Glutamatergic neuron (in vitro differentiated cells): ENCODE results near the gene ARHGAP28. TPM values are rescaled to one million over a fixed set of nuclear protein-coding genes. Genes with fewer than 3 reads are reported as not detected.

Experiments
- DNase-seq: peaks from one replicate; pipeline ENCODE4 v3.0.0; 2022
- H3K27ac Mint-ChIP-seq: one replicate; pipeline ENCODE4 v1.8.0; 2020; ENCODE audit warnings: mild to moderate bottlenecking, mixed read lengths, inconsistent platforms; ENCODE audit not compliant: unreplicated experiment
- H3K27me3 Mint-ChIP-seq: one replicate; pipeline ENCODE4 v1.8.0; 2020; ENCODE audit warnings: mild to moderate bottlenecking, moderate library complexity, mixed read lengths, inconsistent platforms; ENCODE audit not compliant: unreplicated experiment
- H3K36me3 Mint-ChIP-seq: one replicate; pipeline ENCODE4 v1.8.0; 2020; ENCODE audit warnings: mild to moderate bottlenecking, mixed read lengths, inconsistent platforms; ENCODE audit not compliant: unreplicated experiment
- H3K4me1 Mint-ChIP-seq: one replicate; pipeline ENCODE4 v1.8.0; 2020; ENCODE audit warnings: mild to moderate bottlenecking, low read depth, mixed read lengths, inconsistent platforms; ENCODE audit not compliant: unreplicated experiment
- H3K4me3 Mint-ChIP-seq: one replicate; pipeline ENCODE4 v1.8.0; 2020; ENCODE audit warnings: mild to moderate bottlenecking, mixed read lengths, inconsistent platforms; ENCODE audit not compliant: unreplicated experiment
- H3K9me3 Mint-ChIP-seq: one replicate; pipeline ENCODE4 v1.8.0; 2020; ENCODE audit warnings: mild to moderate bottlenecking, moderate library complexity, mixed read lengths, inconsistent platforms; ENCODE audit not compliant: unreplicated experiment
- total RNA-seq: library from RNA; stranded (reverse); fragmentation: NEBNext Ultra II Directional; extraction: Animal tissue kit (Norgen Biotek cat#: 25700); gene quantifications from one replicate; pipeline ENCODE4 v1.2.1, GENCODE V29; 2021; ENCODE audit not compliant: unreplicated experiment
- TF ChIP-seq, protein P1 (sequence below): fragments of 200-600 bp; sonication (generic); IDR thresholded peaks from one replicate; pipeline ENCODE4 v1.5.0; 2021; ENCODE audit not compliant: partially characterized antibody, unreplicated experiment

ARHGAP28 gene
- total RNA-seq, 1 donor from 2014 or later = 36.8 TPM

- DNase-seq = no peak
- Mint-ChIP-seq H3K27ac (no peak overlapping the region), H3K9me3 (peaks cover 3% of the 10 kb centered on the region), H3K4me3 (no peak overlapping the region), H3K36me3 (no peaks in the 10 kb centered on the region), H3K4me1 (peaks cover 46% of the 10 kb centered on the region), H3K27me3 (no peaks in the 10 kb centered on the region)
- TF ChIP-seq, protein P1, sequence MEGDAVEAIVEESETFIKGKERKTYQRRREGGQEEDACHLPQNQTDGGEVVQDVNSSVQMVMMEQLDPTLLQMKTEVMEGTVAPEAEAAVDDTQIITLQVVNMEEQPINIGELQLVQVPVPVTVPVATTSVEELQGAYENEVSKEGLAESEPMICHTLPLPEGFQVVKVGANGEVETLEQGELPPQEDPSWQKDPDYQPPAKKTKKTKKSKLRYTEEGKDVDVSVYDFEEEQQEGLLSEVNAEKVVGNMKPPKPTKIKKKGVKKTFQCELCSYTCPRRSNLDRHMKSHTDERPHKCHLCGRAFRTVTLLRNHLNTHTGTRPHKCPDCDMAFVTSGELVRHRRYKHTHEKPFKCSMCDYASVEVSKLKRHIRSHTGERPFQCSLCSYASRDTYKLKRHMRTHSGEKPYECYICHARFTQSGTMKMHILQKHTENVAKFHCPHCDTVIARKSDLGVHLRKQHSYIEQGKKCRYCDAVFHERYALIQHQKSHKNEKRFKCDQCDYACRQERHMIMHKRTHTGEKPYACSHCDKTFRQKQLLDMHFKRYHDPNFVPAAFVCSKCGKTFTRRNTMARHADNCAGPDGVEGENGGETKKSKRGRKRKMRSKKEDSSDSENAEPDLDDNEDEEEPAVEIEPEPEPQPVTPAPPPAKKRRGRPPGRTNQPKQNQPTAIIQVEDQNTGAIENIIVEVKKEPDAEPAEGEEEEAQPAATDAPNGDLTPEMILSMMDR = no peak
Measured at GRCh38 chr18:6741232-6741663, 11.7 kb downstream of the ARHGAP28 start.

DNA sequence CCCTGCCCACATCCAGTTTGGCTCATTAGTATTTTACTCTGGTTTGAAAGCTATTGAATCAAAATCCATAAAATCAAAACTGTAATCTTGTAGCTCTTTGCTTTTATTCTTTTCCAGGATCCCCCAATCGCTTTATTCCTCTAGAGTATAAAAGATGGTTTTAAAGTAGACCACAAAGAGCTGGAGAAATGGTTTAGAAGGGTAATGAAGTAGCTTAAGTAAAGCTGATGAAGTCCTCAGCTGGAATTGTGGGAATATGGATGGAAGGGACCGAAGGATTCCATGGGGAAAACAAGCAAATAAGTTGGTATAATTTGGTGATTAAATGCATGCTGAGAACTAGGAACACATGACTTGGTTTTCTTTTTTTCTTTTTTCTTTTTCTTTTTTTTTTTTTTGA lies 12.3 kb downstream of the ARHGAP28 start:
- Mint-ChIP-seq H3K9me3 (peaks cover 3% of the 10 kb centered on the region), H3K4me1 (peaks cover 46% of the 10 kb centered on the region), H3K27me3 (no peaks in the 10 kb centered on the region), H3K4me3 (no peak overlapping the region), H3K27ac (no peak overlapping the region), H3K36me3 (no peaks in the 10 kb centered on the region)
- no peak for DNase-seq
- TF ChIP-seq, protein P1 = no peak

- no peak for DNase-seq
- H3K27me3 Mint-ChIP-seq = peaks cover 2% of the 10 kb centered on the region
- TF ChIP-seq, protein P1 = no peak
- peaks cover 8% of the 10 kb centered on the region for H3K9me3 Mint-ChIP-seq
- H3K27ac Mint-ChIP-seq = peak overlapping the region; percentile 31
- peaks cover 44% of the 10 kb centered on the region for H3K4me1 Mint-ChIP-seq
- H3K36me3 Mint-ChIP-seq = no peaks in the 10 kb centered on the region
- peak overlapping the region; percentile 18 for H3K4me3 Mint-ChIP-seq
Measured at GRCh38 chr18:6743999-6744398, 14.5 kb downstream of the ARHGAP28 start.

- H3K27me3 Mint-ChIP-seq = peaks cover 2% of the 10 kb centered on the region
- H3K27ac Mint-ChIP-seq = peak overlapping the region; percentile 23
- TF ChIP-seq, protein P1 = no peak
- H3K36me3 Mint-ChIP-seq = no peaks in the 10 kb centered on the region
- H3K4me1 Mint-ChIP-seq = peaks cover 44% of the 10 kb centered on the region
- H3K4me3 Mint-ChIP-seq = no peak overlapping the region
- peaks cover 8% of the 10 kb centered on the region for H3K9me3 Mint-ChIP-seq
- DNase-seq = no peak
Measured at GRCh38 chr18:6744816-6745455, 15.4 kb downstream of the ARHGAP28 start.

- Mint-ChIP-seq H3K4me3 (no peak overlapping the region), H3K27ac (peak overlapping the region; percentile 23), H3K4me1 (peaks cover 43% of the 10 kb centered on the region), H3K36me3 (no peaks in the 10 kb centered on the region), H3K9me3 (peaks cover 8% of the 10 kb centered on the region), H3K27me3 (peaks cover 2% of the 10 kb centered on the region)
- TF ChIP-seq, protein P1 = no peak
- no peak for DNase-seq
Measured at GRCh38 chr18:6745504-6746031, 16.1 kb downstream of the ARHGAP28 start.
